NCI-H82 (cell line): Measurements from ENCODE around the gene FA2H.
"Not testable (repeated sequence)": the region's sequence is repeated elsewhere in the genome, so short reads cannot be mapped to it uniquely, and the experiment has no call there.

Experiments used
- DNase-seq: peaks from one replicate; lab custom pipeline; 2025; lab: John Stamatoyannopoulos, UW

Gene FA2H, protein sequence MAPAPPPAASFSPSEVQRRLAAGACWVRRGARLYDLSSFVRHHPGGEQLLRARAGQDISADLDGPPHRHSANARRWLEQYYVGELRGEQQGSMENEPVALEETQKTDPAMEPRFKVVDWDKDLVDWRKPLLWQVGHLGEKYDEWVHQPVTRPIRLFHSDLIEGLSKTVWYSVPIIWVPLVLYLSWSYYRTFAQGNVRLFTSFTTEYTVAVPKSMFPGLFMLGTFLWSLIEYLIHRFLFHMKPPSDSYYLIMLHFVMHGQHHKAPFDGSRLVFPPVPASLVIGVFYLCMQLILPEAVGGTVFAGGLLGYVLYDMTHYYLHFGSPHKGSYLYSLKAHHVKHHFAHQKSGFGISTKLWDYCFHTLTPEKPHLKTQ

GRCh38 chr16:74774223-74775139 lies at the start of gene FA2H:
FA2H (minus strand) TSS chr16:74774820; CDS start chr16:74774755, 65 bp downstream.
- DNase-seq = peak; percentile 86

DNA sequence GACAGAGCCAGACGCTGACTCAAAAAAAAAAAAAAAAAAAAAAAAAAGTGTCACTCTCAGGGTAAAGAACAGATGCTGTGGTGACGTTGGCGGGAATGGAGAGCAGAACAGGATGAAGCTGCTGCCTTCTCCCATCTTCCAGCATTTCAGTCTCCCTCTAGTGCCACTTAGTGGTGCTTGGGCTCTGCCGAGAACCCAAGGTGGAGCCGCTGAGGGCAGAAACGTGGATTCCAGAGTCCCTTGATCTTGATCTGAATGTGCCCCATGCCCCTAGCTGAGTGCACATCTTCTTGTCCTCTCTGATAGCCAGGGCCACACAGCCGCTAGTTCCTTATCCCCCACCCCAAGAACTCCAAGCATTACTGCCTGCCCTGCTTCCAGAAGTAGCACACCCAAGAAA lies 43.2 kb upstream of the FA2H start:
- no peak for DNase-seq

GRCh38 chr16:74813109-74813641 lies 38.6 kb upstream of the FA2H start:
- peak; percentile 85 for DNase-seq

GRCh38 chr16:74811911-74812310 lies 37.3 kb upstream of the FA2H start:
- no peak for DNase-seq

- not testable (repeated sequence) for DNase-seq
These were observed 36.6 kb upstream of the FA2H start for GRCh38 chr16:74811216-74811615.

GRCh38 chr16:74807052-74807646 lies 32.5 kb upstream of the FA2H start:
- no peak for DNase-seq

DNA sequence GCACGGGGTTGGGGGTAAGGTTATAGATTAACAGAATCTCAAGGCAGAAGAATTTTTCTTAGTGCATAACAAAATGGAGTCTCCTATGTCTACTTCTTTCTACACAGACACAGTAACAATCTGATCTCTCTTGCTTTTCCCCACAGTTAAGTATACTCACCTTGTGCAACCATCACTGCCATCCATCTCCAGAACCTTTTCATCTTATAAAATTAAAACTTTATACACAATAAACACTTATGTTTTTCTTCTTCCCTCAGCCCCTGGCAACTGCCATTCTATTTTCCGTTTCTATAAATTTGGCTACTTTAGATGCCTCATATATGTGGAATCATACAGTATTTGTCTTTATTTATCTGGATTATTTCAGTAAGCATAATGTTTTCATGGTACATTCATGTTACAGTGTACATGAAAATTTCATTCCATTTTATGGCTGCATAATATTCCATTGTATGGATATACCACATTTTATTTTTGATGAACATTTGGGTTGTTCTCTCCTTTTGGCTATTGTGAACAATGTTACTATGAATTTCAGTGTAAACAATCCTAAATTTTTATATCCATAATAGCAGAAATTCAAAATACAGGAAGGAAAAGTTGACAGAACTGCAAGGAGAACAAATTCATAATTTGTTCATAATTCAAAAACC lies 25.7 kb upstream of the FA2H start:
- DNase-seq = no peak

DNA sequence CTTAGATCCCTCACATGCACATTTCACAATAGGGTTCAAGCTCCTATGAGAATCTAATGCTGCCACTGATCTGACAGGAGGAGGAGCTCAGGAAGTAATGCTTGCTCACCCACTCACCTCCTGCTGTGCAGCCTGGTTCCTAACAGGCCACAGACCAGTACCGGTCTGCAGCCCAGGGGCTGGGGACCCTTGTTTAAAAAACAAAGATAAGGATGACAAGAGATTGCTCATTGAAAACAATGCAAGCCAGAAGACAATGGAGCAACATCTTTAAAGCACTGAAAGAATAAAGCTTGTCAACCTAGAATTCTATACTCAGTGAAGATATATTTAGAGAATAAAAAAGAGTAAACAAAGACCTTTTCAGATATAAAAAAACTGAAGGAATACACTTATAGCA lies 22.8 kb upstream of the FA2H start:
- no peak for DNase-seq

DNA sequence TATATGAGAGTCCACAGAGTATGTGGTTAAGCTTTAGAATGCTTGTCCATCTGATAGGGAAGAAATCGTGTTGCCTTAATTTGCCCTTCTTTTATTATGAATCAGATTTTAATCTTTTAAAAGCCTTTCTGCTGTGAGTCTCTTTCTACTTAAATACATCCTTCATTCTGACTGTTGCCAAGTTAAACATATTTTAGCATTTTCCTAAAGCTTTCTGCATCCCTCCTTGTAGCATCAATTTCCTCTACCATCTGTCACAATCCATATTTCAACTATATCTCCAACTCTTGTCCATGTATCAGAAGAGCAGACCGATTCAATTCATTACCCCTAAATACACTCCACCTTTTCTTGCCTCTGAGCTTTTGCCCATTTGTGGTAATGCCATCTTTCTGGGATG lies 20.5 kb upstream of the FA2H start:
- DNase-seq = no peak

DNA sequence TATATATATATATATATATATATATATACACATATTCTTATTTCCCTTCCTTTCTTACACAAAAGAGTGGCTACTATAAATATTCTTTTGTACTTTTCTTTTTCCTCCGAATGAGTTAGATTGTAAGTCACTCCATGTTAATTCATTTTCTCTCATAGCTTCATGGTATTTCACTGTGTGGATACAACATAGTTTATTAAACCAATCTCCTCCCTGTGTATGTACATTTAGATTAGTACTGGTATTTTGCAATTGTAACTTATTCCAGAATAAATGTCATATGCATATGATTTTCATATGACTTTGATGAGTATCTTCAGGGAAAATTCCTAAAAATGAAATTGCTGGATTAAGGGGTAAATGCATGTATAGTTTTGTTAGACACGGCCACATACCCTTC lies 20.0 kb upstream of the FA2H start:
- no peak for DNase-seq

GRCh38 chr16:74793571-74793970 lies 19.0 kb upstream of the FA2H start:
- no peak for DNase-seq

DNA sequence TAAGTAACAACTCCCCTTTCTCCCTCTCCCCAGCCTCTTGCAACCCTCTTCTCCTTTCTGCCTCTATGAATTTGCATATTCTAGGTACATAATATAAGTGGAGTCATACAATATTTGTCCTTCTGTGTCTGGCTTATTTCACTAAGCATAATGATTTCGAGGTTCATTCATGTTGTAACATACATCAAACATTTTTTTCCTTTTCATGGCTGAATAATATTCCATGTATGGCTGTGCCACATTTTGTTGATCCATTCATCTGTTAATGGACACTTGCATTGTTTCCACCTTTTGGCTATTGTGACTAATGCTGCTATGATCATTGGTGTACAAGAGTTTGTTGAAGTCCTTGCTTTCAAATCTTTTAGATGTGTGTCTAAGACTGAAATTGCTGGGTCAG lies 17.6 kb upstream of the FA2H start:
- DNase-seq = no peak

GRCh38 chr16:74791749-74792148 lies 17.1 kb upstream of the FA2H start:
- DNase-seq = not testable (repeated sequence)

- DNase-seq = no peak
These were observed 13.5 kb upstream of the FA2H start for GRCh38 chr16:74788108-74788507.

DNA sequence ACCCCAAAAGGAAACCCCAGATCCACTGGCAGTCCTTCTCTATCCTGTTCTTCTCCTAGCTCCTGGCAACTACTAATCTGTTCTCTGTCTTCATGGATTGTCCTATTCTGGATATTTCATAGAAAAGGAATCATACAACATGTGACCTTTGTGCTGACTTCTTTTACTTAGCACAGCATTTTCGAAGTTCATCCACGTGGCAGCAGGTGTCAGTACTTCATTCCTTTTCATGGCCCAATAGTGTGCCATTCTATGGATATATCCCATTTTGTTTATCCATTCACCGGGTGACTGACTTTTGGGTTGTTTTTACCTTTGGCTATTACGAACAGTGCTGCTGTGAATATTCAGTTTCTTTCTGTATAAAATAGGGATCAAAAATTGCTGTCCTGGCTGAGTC lies 10.4 kb upstream of the FA2H start:
- no peak for DNase-seq

DNA sequence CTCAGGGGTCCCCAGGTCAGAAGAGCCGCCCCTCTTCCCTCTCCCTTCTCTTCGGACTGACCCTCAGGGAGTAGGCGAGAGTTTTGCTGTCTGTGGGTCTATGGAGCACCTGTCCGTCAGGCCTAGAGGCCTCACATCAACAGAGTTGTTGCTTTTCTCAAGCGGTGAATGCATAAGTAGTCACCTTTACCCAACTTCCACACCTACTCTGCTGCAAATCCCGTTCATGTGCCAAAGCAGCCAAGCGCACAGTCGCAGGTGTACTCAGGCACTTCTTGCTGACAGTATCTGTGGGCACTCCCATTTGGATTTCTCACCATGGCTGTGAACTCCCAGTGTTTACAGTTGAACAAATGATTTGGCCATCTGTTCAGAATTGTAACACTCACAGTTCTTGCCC lies 4.0 kb upstream of the FA2H start:
- DNase-seq = no peak

DNA sequence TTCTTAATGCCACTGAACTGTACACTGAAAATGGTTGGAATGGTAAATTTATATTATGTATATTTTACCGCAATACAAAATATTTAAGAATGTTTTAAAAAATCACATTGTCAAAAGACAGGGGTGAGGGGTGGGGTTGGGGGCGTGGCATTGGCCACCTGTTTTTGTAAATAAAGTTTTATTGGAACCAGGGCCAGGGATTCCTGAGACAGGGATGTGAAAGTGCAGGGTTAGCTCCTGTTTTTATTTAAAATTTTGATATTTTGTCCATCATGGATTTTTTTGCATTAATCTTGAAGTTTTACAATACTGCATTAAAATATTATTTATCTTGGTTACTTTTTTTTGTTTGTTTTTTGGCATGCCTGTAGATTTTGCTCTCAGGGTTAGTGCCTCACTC lies 2.3 kb upstream of the FA2H start:
- no peak for DNase-seq

DNA sequence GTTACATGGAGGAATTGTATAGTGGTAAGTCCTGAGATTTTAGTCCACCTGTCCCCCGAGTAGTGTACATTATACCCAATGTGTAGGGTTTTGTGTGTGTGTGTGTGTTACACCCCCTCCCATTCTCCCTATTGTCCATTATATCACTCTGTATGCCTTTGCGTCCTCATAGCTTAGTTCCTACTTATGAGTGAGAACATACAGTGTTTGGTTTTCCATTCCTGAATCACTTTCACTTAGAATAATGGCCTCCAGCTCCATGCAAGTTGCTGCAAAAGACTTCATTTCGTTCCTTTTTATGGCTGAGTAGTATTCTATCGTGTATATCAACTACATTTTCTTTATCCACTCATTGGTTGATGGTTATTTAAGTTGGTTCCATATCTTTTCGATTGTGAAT lies 635 bp upstream of the FA2H start:
- no peak for DNase-seq

GRCh38 chr16:74773446-74774222 lies 986 bp downstream of the FA2H start:
- no peak for DNase-seq

DNA sequence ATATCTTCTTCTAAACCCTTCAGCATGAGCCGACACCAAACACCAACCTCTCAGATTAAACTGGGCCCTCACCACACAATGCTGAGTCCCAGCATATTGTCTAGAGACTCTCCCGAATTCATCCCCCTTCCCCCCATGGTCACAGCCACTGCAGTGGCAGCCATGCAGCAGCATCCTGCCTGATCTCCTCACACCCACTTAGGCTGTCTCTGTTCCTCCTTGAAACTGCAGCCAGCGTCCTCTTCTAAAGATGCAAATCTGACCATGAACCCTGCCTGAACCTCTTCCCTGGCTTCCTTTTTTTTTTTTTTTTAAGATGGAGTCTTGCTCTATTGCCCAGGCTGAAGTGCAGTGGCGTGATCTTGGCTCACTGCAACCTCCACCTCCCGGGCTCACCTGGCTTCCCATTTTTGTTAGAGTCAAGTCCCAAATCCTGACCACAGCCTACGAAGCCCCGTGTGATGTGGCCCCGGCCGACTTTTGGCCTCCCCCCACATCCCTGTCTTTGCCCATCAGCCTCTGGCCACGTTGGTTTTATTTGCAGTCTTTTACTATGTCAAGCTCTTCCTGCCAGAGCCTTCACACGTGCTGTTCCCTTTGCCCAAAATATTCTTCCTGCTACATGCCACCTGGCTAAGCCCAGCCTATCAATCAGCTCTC lies 2.8 kb downstream of the FA2H start:
- no peak for DNase-seq
